ENCODE measurements around the gene RASA3.
"Not testable (repeated sequence)": the region's sequence is repeated elsewhere in the genome, so short reads cannot be mapped to it uniquely, and the experiment has no call there.

The RASA3 gene

DNA sequence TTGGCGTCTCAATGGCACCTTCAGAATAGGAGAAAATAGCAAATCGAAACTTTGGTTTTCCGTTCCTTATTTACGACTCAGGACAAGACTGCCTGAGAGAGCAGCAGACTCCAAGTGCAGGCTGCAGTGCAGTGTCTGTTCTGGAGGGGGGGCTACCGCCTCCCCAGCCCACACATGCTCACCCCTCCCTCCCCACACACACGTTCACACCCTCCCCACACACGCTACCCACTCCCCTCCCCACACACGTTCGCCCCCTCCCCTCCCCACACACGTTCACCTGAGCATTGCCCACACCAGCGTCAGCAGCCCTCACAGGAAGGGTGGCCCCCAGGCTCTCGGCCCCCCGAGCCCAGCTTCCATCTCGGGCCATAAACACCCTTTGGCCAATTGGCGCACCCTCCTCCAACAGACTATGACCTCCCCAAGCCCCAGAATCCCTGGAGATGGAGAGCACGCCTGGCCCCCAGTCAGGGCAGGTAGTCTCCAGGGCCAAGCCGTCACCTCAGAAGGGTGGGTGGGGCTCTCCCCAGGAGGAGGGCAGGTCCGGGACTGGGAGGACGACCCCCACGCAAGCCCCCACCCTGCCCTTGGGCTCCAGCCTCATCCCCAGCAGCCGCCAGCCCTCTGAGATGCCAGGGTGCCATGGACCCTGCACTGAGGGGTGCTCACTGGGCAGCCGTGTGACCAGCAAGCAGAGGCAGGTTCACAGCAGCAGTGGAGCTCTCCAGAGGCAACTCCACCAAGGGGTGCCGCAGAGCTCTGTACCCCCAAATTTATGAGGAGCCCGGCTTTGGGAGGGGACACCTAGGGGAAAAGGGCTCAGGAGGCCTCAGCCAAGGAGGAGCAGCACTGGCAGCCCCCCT lies 27.5 kb downstream of the RASA3 start:
- H3K4me3 ChIP-seq (ENCODE audit: low read length): no peak overlapping the region
- no peak for TF ChIP-seq CTCF (conservative IDR thresholded peaks at IDR 0.05; ENCODE audit: low read depth, low read length)
- DNase-seq (ENCODE audit: low read depth): no peak

DNA sequence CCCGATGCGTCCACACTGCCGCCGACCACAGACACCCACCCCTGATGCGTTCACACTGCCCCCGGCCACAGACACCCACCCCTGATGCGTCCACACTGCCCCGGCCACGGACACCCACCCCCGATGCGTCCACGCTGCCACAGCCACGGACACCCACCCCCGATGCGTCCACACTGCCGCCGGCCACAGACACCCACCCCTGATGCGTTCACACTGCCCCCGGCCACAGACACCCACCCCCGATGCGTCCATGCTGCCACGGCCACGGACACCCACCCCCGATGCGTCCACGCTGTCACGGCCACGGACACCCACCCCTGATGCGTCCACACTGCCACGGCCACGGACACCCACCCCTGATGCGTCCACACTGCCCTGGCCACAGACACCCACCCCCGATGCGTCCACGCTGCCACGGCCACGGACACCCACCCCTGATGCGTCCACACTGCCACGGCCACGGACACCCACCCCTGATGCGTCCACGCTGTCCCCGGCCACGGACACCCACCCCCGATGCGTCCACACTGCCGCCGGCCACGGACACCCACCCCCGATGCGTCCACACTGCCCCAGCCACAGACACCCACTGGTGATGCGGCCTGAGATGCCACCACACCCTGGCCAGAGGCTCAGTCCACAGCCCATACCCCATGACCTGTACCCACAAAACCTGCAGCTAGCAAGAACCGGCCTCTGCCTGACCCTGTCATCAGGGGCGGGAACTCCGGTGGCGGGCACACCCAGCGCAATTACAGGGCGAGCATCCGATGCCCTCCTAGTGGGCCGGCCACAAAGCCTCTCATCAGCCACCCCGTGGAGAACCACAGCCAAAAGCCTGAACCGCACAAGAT lies 28.4 kb downstream of the RASA3 start:
- no peak for TF ChIP-seq CTCF (conservative IDR thresholded peaks at IDR 0.05; ENCODE audit: low read depth, low read length)
- no peak overlapping the region for H3K4me3 ChIP-seq (ENCODE audit: low read length)
- DNase-seq (ENCODE audit: low read depth): no peak

- DNase-seq (ENCODE audit: low read depth); H3K4me3 ChIP-seq (ENCODE audit: low read length): not testable (repeated sequence)
These were observed 29.2 kb downstream of the RASA3 start for GRCh38 chr13:114103289-114103621.

DNA sequence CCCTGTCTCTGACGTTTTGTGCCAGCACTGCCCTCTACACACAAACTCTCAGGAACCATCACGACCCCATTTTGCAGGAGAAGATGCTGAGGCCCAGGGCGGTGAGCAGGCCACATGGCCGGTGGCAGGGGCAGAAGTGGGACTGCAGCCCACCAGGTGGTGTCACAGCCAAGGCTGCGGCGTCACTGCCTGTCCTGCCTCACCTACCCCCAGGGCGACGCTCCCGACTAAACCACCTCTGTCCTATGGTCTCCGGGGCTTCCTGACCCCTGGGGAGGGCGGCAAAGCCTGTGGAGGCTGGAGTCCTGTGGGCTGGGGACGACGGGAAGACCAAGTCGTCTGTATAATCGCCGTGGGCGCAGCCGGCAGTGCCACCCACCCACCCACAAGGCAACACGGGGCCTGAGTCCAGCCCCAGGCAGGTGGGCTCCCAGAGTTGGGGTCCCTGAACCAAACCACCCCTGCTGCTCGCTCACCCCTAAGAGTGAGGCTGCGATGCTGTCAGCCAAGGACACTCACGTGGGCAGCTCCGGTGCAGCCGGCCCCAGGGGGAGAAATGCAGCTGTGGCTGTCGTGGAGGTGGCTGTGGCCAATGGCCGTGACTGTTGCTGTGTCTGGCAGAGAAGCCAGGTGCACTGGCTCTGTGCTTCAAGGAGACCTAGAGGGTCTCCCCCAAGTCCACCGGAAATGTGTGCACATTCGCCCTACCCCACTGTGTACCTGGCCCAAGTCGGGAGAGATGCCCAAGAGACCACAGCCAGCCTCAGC lies 29.7 kb downstream of the RASA3 start:
- no peak for DNase-seq (ENCODE audit: low read depth)
- no peak for TF ChIP-seq CTCF (conservative IDR thresholded peaks at IDR 0.05; ENCODE audit: low read depth, low read length)
- no peak overlapping the region for H3K4me3 ChIP-seq (ENCODE audit: low read length)

DNA sequence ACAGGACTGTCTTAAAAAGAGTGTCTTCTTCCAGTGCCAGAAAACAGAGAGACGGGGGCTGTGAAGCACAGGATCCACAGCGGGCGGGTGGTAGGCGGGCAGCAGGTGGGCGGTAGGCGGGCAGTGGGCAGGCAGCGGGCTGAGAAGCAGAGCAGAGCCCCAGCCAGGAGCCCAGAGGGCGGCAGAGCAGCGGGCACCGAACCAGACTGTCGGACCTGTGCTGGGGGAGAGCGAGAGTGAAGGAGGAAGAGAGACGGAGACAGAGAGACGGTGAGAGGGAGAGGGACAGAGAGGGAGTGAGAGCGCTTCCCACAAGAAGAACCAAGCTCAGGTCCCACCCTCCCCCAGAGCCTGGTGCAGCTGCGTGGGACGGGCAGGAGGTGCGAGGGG lies 30.3 kb downstream of the RASA3 start:
- H3K4me3 ChIP-seq (ENCODE audit: low read length): no peak overlapping the region
- no peak for DNase-seq (ENCODE audit: low read depth)
- TF ChIP-seq CTCF (conservative IDR thresholded peaks at IDR 0.05; ENCODE audit: low read depth, low read length): no peak

DNA sequence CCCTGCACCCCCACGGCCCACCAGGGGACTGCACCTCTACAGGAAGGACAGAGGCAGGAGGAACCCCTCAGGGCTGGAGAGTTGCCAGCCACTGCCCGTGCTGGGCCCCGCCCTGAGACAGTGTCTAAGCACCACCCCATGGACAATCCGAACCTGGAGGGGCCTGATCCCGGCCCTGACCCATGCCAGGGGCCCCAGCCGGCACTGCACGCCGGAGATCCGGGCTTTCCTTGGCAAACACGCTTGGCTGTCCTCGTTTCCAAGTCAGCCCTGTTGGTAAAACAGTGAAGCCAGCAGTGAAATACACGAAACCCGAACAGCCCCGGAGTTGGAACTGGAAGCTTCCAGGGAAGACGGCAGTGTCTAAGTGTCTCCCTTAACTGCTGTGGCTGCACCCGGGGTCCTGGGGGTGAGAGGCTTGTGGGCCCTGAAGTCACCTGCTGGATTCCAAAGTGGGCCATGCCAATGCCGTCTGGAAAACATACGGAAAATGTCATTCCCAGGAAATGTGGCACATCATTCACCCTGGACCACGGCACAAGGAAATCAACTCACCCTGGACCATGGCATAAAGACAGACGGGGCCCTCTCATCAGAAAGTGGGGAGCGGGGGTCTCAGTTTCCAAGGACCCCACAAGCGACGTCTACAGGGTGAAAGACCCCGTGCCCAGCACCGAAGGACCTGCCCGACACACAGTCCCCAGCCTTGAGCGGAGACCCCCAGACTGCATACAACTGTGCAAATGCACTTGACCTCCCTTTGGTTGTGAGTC lies 30.9 kb downstream of the RASA3 start:
- no peak for TF ChIP-seq CTCF (conservative IDR thresholded peaks at IDR 0.05; ENCODE audit: low read depth, low read length)
- DNase-seq (ENCODE audit: low read depth): no peak
- no peak overlapping the region for H3K4me3 ChIP-seq (ENCODE audit: low read length)

Data from retinal pigment epithelial cell (primary cell).